Measurements from ENCODE around the gene DAD1. TPM values are rescaled to one million over a fixed set of nuclear protein-coding genes. Genes with fewer than 3 reads are reported as not detected.

Gene DAD1
- total RNA-seq, 1 donor from 2014 or later = 134 TPM

DNA sequence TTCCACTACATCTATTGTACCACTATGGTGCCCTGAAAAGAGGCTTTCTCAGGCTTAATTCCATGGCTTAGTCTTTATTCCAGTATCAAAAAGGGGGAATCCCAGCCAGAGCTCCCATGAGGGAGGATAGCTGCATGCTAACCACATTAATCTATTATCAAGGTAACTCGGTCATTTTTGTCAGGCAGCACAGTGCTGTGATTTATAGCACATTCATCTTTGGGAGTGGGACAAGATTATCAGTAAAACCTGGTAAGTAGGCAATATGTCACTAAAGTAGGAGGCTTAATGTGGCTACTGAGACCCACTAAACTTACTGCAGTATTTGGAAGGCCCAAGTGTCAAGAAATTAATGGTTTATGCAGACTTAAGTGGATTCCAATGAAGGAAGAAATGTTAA, 58.9 kb downstream of the DAD1 start:
- intact Hi-C loops (cut with DNase I) = no loop called here

DNA sequence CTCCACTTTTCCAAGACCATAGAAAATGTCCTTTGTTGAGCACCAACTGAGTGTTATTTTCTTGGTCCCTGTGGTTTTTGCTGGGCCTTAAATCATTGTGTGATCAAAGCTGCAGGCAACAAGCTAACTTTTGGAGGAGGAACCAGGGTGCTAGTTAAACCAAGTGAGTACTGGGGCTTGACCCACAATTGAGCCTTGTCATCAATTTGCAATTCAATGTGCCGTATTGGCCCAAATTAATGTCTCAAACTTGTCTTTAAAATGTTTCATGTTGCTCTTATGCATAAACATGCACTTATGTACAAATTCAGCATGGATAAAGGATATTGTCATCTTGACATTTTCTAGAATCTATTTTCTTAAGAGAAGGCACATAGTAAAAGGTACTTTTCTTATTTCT, 62.3 kb downstream of the DAD1 start:
- no peak for DNase-seq (ENCODE audit: low spot score)
- intact Hi-C loops (cut with DNase I) = no loop called here

More for the DNA sequence above, 58.9 kb downstream of the DAD1 start:
- DNase-seq (ENCODE audit: low spot score) = no peak

DNA sequence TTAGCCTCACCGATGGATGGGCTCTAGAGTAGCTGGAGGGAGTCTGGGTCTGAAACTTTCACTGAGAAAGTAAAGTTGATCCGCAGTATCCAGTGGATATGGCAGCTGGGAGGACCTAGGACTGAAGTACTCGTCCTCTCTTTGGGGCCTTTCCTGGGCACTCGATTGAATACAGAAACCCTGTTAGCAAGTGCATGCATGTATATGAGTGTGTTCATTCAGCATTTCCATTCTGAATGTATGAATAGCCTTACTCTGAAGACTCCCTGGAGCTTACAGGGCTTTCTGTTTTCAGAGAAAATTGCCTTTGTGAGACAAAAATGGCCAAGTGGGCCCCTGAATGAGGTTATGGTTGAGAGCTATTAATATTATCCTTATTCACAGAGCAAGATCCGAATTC, 62.8 kb downstream of the DAD1 start:
- no peak for DNase-seq (ENCODE audit: low spot score)
- intact Hi-C loops (cut with DNase I) = no loop called here

DNA sequence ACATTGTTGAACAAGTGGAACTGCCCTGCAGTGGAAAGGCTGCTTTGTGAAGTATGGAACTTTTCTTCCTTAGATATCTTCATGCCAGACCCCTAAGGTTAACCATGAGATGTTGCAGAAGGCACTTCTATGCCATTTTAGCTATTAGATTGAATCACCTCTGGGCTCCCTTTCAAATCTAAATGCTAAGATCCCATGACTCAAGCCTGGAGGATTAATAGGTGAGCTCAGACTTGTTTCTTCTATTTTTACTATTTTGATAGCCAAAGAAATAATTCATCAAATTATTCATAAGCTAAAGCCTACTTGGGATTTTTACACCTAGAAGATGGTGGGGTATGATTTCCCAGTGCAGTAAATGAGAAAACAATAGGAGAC, 64.3 kb downstream of the DAD1 start:
- no peak for DNase-seq (ENCODE audit: low spot score)
- intact Hi-C loops (cut with DNase I) = no loop called here

DNA sequence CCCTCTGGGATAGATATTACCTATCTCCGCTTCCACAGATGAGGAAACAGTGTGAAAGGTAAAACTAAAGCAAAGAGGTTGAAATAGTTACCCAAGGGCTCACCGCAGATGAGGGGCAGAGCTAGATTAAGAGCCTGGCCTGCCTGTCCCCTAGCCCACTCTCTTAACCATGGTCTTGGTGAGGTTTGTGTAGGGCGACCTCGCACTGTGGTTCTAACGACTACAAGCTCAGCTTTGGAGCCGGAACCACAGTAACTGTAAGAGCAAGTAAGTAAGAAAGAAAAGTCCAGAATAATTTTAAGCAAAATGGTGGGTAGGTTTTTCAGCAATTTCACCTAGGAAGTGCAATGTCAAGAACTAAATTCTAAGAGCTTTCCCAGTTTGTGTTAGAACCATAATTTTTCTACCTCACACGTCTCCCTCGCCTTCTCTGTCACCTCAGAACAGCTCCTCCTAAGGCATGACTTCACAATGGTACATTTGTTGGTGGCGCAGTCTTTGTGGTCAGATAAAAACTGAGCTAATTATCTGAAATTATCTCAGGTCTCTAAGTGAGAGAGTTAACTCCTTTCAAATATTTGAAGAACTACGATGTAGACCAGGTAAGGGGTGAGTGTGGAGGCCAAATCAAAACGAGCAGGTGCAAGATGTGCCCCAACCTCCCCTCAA, 64.8 kb downstream of the DAD1 start:
- intact Hi-C loops (cut with DNase I) = no loop called here
- DNase-seq (ENCODE audit: low spot score) = no peak

DNA sequence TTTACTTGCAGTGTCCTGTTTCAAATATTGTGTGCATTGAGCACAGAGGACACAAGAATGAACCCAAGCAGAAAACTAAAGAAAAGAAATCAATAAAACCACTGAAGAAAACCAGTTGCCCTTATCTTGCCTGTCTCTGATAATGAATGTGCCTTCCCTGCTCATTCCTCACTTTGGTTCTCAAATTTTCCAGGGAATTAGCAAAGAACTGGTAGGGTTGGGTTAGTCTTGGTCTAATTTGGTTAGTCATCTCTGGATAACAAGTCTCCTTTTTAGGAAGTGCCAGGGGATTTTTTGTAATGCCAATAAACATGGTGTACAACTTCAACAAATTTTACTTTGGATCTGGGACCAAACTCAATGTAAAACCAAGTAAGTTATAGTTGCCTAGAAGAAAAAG, 65.7 kb downstream of the DAD1 start:
- no peak for DNase-seq (ENCODE audit: low spot score)
- intact Hi-C loops (cut with DNase I) = no loop called here

DNA sequence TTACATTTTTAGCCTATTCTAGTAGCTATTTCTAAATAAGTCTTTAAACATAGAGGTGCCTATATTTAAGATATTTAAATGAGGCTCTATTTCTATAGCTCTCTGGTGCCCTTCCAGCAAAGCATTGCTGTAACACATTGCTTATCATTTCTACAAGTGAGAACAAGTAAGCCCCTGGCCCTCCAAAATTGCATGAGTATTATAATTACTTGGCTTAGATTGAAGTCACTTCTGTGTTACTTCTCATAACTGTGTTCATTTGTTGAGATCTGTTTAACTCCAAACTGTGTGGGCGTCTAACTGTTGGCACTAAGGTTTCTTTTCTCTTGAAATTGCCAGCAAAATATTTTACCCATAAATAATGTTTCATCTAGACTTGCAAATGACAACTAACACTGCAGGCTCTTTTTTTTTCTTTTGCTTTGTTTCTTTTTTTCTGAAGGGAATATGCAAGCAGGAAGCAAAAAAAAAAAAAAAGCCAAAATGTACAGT, 66.5 kb downstream of the DAD1 start:
- no peak for DNase-seq (ENCODE audit: low spot score)
- intact Hi-C loops (cut with DNase I) = no loop called here

DNA sequence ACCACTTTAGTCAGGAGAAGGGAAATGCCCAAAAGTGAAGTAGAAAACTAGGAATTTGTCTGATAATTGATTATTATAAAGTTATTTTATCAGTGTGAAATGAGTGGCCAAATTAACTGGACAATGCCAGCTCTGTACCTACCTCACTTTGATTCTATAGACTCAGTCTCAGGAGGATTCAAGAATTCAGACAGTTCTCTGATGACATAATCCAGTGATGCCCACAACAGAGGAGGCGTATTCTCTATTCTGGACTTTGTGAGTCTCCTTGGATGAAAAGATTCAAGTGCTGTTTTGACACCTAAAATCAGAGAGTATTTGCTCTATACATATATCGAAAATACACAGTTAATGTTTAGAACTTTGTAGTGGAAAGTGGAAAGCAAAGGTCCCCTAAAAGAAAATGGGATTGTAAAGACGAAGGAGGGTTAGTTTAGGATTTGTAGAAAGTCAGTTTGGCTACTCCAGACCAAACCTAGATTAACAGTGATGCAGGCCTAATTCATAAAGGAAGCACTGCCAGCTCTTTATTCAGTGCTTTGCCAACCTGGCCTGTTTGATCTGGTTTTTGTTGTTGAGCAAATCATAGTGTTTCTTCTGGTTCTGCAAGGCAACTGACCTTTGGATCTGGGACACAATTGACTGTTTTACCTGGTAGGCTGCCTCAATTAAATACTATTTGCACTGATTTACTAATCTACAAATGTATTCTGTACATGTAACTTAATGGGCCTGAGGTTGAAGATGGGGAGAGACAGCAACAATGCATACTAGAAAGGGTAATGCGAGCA, 67.4 kb downstream of the DAD1 start:
- no peak for DNase-seq (ENCODE audit: low spot score)
- intact Hi-C loops (cut with DNase I) = no loop called here

DNA sequence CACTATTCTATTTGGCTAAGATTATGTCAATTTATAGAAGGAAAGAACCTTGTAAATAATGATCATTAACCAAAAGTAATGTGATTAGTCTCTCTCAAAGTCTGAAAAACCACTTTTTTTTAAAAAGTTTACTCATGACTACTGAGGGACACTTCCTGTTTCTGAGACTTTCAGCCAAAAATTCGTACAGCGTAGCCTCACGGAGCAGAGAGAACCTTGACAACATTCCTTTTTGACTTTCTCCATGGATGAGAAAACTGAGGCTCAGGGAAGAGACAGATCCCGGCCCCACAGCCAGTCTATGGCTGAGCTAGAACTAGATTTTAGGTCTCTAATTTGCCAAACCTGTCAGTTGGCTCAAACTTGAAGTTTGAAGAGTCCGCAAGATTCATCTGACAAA, 68.2 kb downstream of the DAD1 start:
- intact Hi-C loops (cut with DNase I) = no loop called here
- no peak for DNase-seq (ENCODE audit: low spot score)

DNA sequence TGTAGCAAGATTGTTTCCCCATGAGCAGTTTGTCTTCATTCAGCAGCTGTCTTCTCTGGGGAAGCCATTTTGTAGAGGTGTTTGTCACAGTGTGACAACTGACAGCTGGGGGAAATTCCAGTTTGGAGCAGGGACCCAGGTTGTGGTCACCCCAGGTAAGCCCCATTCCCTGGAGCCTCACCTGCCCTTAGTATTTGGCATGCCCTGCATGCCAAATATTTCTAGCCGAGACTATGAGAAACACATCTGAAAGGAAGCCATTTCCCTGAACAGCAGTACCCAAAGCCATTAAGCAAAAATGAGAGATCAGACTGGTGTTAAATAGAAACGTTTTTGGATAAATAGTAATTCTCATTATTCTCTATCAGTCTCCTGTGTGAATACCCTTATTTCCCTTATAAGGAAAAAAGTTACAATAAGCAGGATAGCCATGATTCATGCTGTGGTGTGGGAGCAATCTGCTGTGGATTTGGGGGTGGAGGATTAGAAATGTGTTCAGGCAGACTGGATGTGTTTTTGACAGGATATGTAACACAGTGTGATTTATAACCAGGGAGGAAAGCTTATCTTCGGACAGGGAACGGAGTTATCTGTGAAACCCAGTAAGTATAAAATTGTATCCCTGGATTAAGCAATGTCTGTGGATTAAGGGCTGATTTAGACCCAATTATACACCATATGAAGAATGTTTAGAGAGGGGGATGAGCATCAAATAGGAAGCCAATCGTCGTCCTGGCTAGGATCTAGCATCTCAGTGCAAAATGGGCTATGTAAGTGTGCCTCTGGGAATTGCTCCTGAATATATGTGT, 68.9 kb downstream of the DAD1 start:
- no peak for DNase-seq (ENCODE audit: low spot score)
- intact Hi-C loops (cut with DNase I) = no loop called here

DNA sequence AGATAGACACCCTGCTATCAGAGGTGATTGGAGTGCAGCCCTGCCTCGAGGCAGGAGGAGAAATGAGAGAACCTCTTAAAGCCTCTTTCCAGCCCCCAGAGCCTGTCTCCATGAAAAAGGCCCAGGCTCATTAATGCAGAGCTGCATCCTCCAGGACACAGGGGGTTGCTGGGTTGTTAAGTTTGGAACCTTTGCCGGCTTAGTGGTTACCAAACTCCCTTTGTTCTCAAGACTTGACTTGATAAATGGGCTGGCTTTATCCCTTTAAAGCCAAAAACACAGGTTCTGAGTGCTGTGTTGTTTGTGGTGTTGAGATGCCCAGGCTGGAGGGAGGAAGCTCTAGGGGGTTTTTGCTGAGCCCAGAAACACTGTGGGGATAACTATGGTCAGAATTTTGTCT, 71.0 kb downstream of the DAD1 start:
- intact Hi-C loops (cut with DNase I) = no loop called here

DNA sequence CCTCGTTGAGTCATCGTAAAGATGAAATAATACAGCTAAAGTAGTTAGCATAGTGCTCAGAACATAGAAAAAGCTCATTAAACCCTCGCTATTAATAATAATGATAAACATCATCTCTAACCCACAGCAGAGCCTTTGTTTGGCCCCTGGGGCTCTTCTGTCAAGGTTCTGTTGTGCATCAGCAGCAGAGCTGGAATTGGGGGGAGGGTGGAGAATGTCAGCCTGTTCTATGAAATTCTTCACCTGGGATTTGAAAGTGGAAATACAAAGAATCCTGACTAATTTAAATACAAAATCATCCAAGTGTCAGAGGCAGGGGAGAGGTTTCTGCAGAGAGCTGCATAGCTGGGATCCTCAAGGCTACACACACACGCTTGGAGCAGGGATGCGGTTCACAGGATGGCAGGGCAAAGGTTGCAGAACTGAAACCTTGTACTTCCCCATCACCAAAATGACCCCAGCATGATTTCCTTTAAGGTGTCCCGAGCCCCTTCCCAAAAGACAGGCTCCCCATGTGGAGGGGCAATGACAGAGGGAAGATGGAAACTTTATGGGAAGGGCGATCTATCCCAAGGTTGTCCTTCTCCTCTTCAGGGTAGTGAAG, 71.8 kb downstream of the DAD1 start:
- no peak for DNase-seq (ENCODE audit: low spot score)
- intact Hi-C loops (cut with DNase I) = no loop called here

More for the DNA sequence above, 71.0 kb downstream of the DAD1 start:
- no peak for DNase-seq (ENCODE audit: low spot score)

DNA sequence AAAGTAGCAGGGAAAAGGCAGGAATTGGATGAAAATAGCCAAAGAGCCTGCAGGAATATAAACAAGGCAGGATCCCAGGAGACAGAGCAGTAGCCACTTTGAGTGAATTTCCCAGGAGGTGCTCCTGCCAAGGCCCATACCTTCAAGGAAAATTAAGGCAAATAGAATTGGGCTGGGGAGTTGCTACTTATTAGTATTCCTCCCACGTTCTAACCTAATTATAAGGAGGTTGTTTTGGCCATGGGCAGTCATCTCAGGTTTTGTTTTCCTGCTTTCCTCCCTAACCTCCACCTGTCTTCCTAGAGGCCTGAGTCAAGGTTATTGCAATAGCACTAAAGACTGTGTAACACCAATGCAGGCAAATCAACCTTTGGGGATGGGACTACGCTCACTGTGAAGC, 73.1 kb downstream of the DAD1 start:
- intact Hi-C loops (cut with DNase I) = no loop called here

More for the DNA sequence above, 73.1 kb downstream of the DAD1 start:
- DNase-seq (ENCODE audit: low spot score) = no peak

Other genes with a start within 250 kb of the DAD1 start
- gene ABHD4, start 9.1 kb upstream of the DAD1 start, total RNA-seq = 18.6 TPM
- gene OR6J1, start 55.1 kb upstream of the DAD1 start, total RNA-seq = not detected
- gene OXA1L, start 177.5 kb upstream of the DAD1 start, total RNA-seq = 111 TPM
- gene SLC7A7, start 226.2 kb upstream of the DAD1 start, total RNA-seq = 2.3 TPM
- 96.7 TPM for gene MRPL52, start 240.7 kb upstream of the DAD1 start, total RNA-seq
- 26.1 TPM for gene MMP14, start 247.4 kb upstream of the DAD1 start, total RNA-seq

Measured in cardiac septum (tissue), 1 donor.